HG03565 (cell line): ENCODE data around the gene SWI5.
A peak's percentile ranks its signal among the peaks of the same experiment; 100 is the strongest.

ENCODE experiments used
- ATAC-seq: cut with Tn5 transposase; IDR thresholded peaks from one replicate; pipeline ENCODE4 v1.9.1; 2021; ENCODE audit warnings: mild to moderate bottlenecking, moderate library complexity; ENCODE audit not compliant: unreplicated experiment

The SWI5 gene

GRCh38 chr9:128251732-128252100 is 24.4 kb upstream of the SWI5 start:
- ATAC-seq = no peak

GRCh38 chr9:128252317-128253139 is 23.5 kb upstream of the SWI5 start:
- no peak for ATAC-seq

GRCh38 chr9:128253140-128253990 is 22.7 kb upstream of the SWI5 start:
- no peak for ATAC-seq

- no peak for ATAC-seq
These were observed 22.1 kb upstream of the SWI5 start for GRCh38 chr9:128253991-128254346.

- no peak for ATAC-seq
These were observed 21.7 kb upstream of the SWI5 start for GRCh38 chr9:128254362-128254761.

GRCh38 chr9:128254855-128255759 is 21.0 kb upstream of the SWI5 start:
- no peak for ATAC-seq

GRCh38 chr9:128257086-128257825 is 18.8 kb upstream of the SWI5 start:
- ATAC-seq = no peak

GRCh38 chr9:128257907-128258306 is 18.2 kb upstream of the SWI5 start:
- ATAC-seq = no peak

GRCh38 chr9:128258326-128258725 is 17.8 kb upstream of the SWI5 start:
- ATAC-seq = no peak

GRCh38 chr9:128259156-128259555 is 16.9 kb upstream of the SWI5 start:
- ATAC-seq = no peak

- ATAC-seq = no peak
These were observed 15.7 kb upstream of the SWI5 start for GRCh38 chr9:128260340-128260739.

GRCh38 chr9:128262687-128263086 is 13.4 kb upstream of the SWI5 start:
- ATAC-seq = no peak

- ATAC-seq = no peak
These were observed 10.7 kb upstream of the SWI5 start for GRCh38 chr9:128265348-128265847.

GRCh38 chr9:128266868-128267590 is 9.0 kb upstream of the SWI5 start:
- ATAC-seq = no peak

GRCh38 chr9:128271112-128271511 is 5.0 kb upstream of the SWI5 start:
- ATAC-seq = no peak

- ATAC-seq = no peak
These were observed 4.6 kb upstream of the SWI5 start for GRCh38 chr9:128271512-128271911.

- no peak for ATAC-seq
These were observed 1.8 kb upstream of the SWI5 start for GRCh38 chr9:128274245-128274644.

- ATAC-seq = peak; percentile 16
These were observed 673 bp upstream of the SWI5 start, which contains the start of gene GOLGA2 for GRCh38 chr9:128275198-128276007. TSS of gene GOLGA2 (minus strand) at chr9:128276007. CDS start at chr9:128275976, 31 bp downstream.
